ENCODE measurements around the gene MAN2A1. TPM values are rescaled to one million over a fixed set of nuclear protein-coding genes. Genes with fewer than 3 reads are reported as not detected.

Gene MAN2A1
- total and polyA plus RNA-seq, 7 experiments from 2014 or later = 24.9 to 107 (median 56.4) TPM

GRCh38 chr5:109903061-109903460, 213.3 kb downstream of the MAN2A1 start:
- H3K27me3 Mint-ChIP-seq = peaks cover 0 to 4% (median 0%) of the 10 kb centered on the region in 5 donors
- no peak overlapping the region for H3K4me3 ChIP-seq (ENCODE audit: low read length)
- CTCF ChIA-PET = no interaction called here
- H3K27ac ChIP-seq (ENCODE audit: low read depth, low read length) = no peak overlapping the region
- H3K4me3 Mint-ChIP-seq = no peak overlapping the region
- no peak for DNase-seq
- H3K27me3 ChIP-seq (ENCODE audit: control insufficient read depth in 2 of 2, insufficient read depth in 2 of 2, low read length in 2 of 2) = no peaks in the 10 kb centered on the region
- peaks cover 0 to 6% (median 4%) of the 10 kb centered on the region in 5 donors for H3K36me3 Mint-ChIP-seq
- no peaks in the 10 kb centered on the region for H3K4me1 ChIP-seq (ENCODE audit: control insufficient read depth in 2 of 2, insufficient read depth in 2 of 2, low read length in 2 of 2)
- peaks cover 2 to 28% (median 17%) of the 10 kb centered on the region in 7 donors for H3K4me1 Mint-ChIP-seq
- intact Hi-C loops (cut with micrococcal nuclease) = no loop called here
- ATAC-seq = no peak
- POLR2A ChIA-PET = interaction anchor here (0.6 to 1.1 kb wide), 4 partner anchors 9 to 1523 kb away, joined by 3 read pairs; no protein-coding TSS in a partner anchor
- no peaks in the 10 kb centered on the region for H3K9me3 ChIP-seq (ENCODE audit: control insufficient read depth in 2 of 3, low read length in 3 of 3)
- no peaks in the 10 kb centered on the region for H3K36me3 ChIP-seq (ENCODE audit: control insufficient read depth in 2 of 3, insufficient read depth in 3 of 3, low read length in 3 of 3)
- peaks cover 0 to 8% (median 0%) of the 10 kb centered on the region in 11 donors for H3K9me3 Mint-ChIP-seq
- no peak overlapping the region for H3K27ac Mint-ChIP-seq

- intact Hi-C loops (cut with micrococcal nuclease) = loop anchor here in 1 of 2 donors (2.0 kb wide), 1 partner anchor 15 kb away; no protein-coding TSS in a partner anchor
- Mint-ChIP-seq H3K27me3 (peaks cover 0 to 4% (median 0%) of the 10 kb centered on the region in 5 donors), H3K4me3 (no peak overlapping the region), H3K4me1 (peaks cover 2 to 33% (median 9%) of the 10 kb centered on the region in 7 donors), H3K27ac (no peak overlapping the region), H3K36me3 (peaks cover 0 to 6% (median 4%) of the 10 kb centered on the region in 5 donors), H3K9me3 (peaks cover 0 to 8% (median 0%) of the 10 kb centered on the region in 11 donors)
- CTCF ChIA-PET = no interaction called here
- DNase-seq (no peak), ATAC-seq (no peak)
- Histone ChIP-seq H3K36me3 (ENCODE audit: control insufficient read depth in 2 of 3, insufficient read depth in 3 of 3, low read length in 3 of 3) (no peaks in the 10 kb centered on the region), H3K4me1 (ENCODE audit: control insufficient read depth in 2 of 2, insufficient read depth in 2 of 2, low read length in 2 of 2) (no peaks in the 10 kb centered on the region), H3K27ac (ENCODE audit: low read depth, low read length) (no peak overlapping the region), H3K4me3 (ENCODE audit: low read length) (no peak overlapping the region), H3K27me3 (ENCODE audit: control insufficient read depth in 2 of 2, insufficient read depth in 2 of 2, low read length in 2 of 2) (no peaks in the 10 kb centered on the region), H3K9me3 (ENCODE audit: control insufficient read depth in 2 of 3, low read length in 3 of 3) (no peaks in the 10 kb centered on the region)
- POLR2A ChIA-PET = interaction anchor here (0.7 to 2.3 kb wide), 3 partner anchors 10 to 106 kb away, joined by 3 to 15 read pairs (median 3); no protein-coding TSS in a partner anchor
These were observed 216.2 kb downstream of the MAN2A1 start for GRCh38 chr5:109905906-109906305.

- no peak for ATAC-seq
- peaks cover 0 to 8% (median 0%) of the 10 kb centered on the region in 11 donors for H3K9me3 Mint-ChIP-seq
These were observed 217.5 kb downstream of the MAN2A1 start for GRCh38 chr5:109907189-109907588.

GRCh38 chr5:109907731-109908130, 218.0 kb downstream of the MAN2A1 start:
- H3K36me3 ChIP-seq (ENCODE audit: control insufficient read depth in 2 of 3, insufficient read depth in 3 of 3, low read length in 3 of 3) = no peaks in the 10 kb centered on the region
- Mint-ChIP-seq H3K36me3 (peaks cover 0 to 6% (median 4%) of the 10 kb centered on the region in 5 donors), H3K27me3 (no peaks in the 10 kb centered on the region), H3K4me1 (peaks cover 0 to 26% (median 15%) of the 10 kb centered on the region in 7 donors), H3K27ac (peak overlapping the region in 1 of 9 donors; percentile 31), H3K9me3 (peaks cover 0 to 8% (median 0%) of the 10 kb centered on the region in 11 donors), H3K4me3 (no peak overlapping the region)
- H3K27me3 ChIP-seq (ENCODE audit: control insufficient read depth in 2 of 2, insufficient read depth in 2 of 2, low read length in 2 of 2) = no peaks in the 10 kb centered on the region
- no peaks in the 10 kb centered on the region for H3K4me1 ChIP-seq (ENCODE audit: control insufficient read depth in 2 of 2, insufficient read depth in 2 of 2, low read length in 2 of 2)
- H3K27ac ChIP-seq (ENCODE audit: low read depth, low read length) = no peak overlapping the region
- H3K9me3 ChIP-seq (ENCODE audit: control insufficient read depth in 2 of 3, low read length in 3 of 3) = no peaks in the 10 kb centered on the region
- ATAC-seq (no peak), DNase-seq (no peak)
- CTCF ChIA-PET = interaction anchor here (0.8 kb wide), 1 partner anchor 14 kb away, joined by 3 read pairs; no protein-coding TSS in a partner anchor
- POLR2A ChIA-PET = interaction anchor here (0.8 kb wide), 1 partner anchor 9 kb away, joined by 3 read pairs; no protein-coding TSS in a partner anchor
- intact Hi-C loops (cut with micrococcal nuclease) = loop anchor here in 1 of 2 donors (2.0 kb wide), 1 partner anchor 13 kb away; no protein-coding TSS in a partner anchor
- no peak overlapping the region for H3K4me3 ChIP-seq (ENCODE audit: low read length)

More at GRCh38 chr5:109907189-109907588, 217.5 kb downstream of the MAN2A1 start:
- H3K9me3 ChIP-seq (ENCODE audit: control insufficient read depth in 2 of 3, low read length in 3 of 3) = no peaks in the 10 kb centered on the region
- no peaks in the 10 kb centered on the region for H3K36me3 ChIP-seq (ENCODE audit: control insufficient read depth in 2 of 3, insufficient read depth in 3 of 3, low read length in 3 of 3)
- intact Hi-C loops (cut with micrococcal nuclease) = loop anchor here in 1 of 2 donors (2.0 kb wide), 1 partner anchor 14 kb away; no protein-coding TSS in a partner anchor
- Mint-ChIP-seq H3K4me1 (peaks cover 0 to 26% (median 11%) of the 10 kb centered on the region in 7 donors), H3K27ac (peak overlapping the region in 1 of 9 donors; percentile 74), H3K36me3 (peaks cover 0 to 6% (median 4%) of the 10 kb centered on the region in 5 donors), H3K4me3 (no peak overlapping the region), H3K27me3 (peaks cover 0 to 1% (median 0%) of the 10 kb centered on the region in 5 donors)
- H3K4me1 ChIP-seq (ENCODE audit: control insufficient read depth in 2 of 2, insufficient read depth in 2 of 2, low read length in 2 of 2) = no peaks in the 10 kb centered on the region
- H3K27ac ChIP-seq (ENCODE audit: low read depth, low read length) = no peak overlapping the region
- H3K4me3 ChIP-seq (ENCODE audit: low read length) = no peak overlapping the region
- DNase-seq = no peak
- CTCF ChIA-PET = no interaction called here
- no peaks in the 10 kb centered on the region for H3K27me3 ChIP-seq (ENCODE audit: control insufficient read depth in 2 of 2, insufficient read depth in 2 of 2, low read length in 2 of 2)
- POLR2A ChIA-PET = interaction anchor here (0.7 to 0.8 kb wide), 2 partner anchors 9 to 15 kb away, joined by 3 read pairs; no protein-coding TSS in a partner anchor

DNA sequence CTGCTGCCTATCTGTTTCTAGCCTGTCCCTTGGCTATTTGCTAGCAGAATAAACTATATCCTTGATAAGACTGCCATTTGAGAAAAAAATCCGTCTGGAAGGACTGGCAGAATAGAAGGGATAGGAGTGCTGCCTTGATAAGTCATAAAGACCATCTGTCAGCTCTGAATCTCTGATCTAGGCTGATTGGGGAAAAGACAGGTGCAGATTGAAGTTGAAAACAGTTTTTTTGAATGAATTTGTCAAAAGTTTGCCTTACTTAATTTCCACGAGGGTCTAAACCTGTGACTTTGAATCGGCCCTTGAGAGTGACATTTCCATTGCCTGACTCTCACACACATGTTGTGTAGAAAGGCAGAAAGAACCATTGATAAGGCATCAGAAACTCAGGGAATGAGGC, 218.6 kb downstream of the MAN2A1 start:
- H3K27ac ChIP-seq (ENCODE audit: low read depth, low read length) = no peak overlapping the region
- peaks cover 0 to 6% (median 4%) of the 10 kb centered on the region in 5 donors for H3K36me3 Mint-ChIP-seq
- DNase-seq (no peak), ATAC-seq (no peak)
- H3K27ac Mint-ChIP-seq = no peak overlapping the region
- H3K4me1 ChIP-seq (ENCODE audit: control insufficient read depth in 2 of 2, insufficient read depth in 2 of 2, low read length in 2 of 2) = no peaks in the 10 kb centered on the region
- peaks cover 0 to 8% (median 0%) of the 10 kb centered on the region in 11 donors for H3K9me3 Mint-ChIP-seq
- H3K36me3 ChIP-seq (ENCODE audit: control insufficient read depth in 2 of 3, insufficient read depth in 3 of 3, low read length in 3 of 3) = no peaks in the 10 kb centered on the region
- H3K9me3 ChIP-seq (ENCODE audit: control insufficient read depth in 2 of 3, low read length in 3 of 3) = no peaks in the 10 kb centered on the region
- POLR2A ChIA-PET = interaction anchor here (0.7 kb wide), 1 partner anchor 1139 kb away, joined by 4 read pairs; no protein-coding TSS in a partner anchor
- H3K27me3 ChIP-seq (ENCODE audit: control insufficient read depth in 2 of 2, insufficient read depth in 2 of 2, low read length in 2 of 2) = no peaks in the 10 kb centered on the region
- intact Hi-C loops (cut with micrococcal nuclease) = no loop called here
- no peak overlapping the region for H3K4me3 ChIP-seq (ENCODE audit: low read length)
- peaks cover 0 to 33% (median 20%) of the 10 kb centered on the region in 7 donors for H3K4me1 Mint-ChIP-seq
- CTCF ChIA-PET = interaction anchor here (0.6 to 0.8 kb wide), 2 partner anchors 13 to 1623 kb away, joined by 3 to 4 read pairs; no protein-coding TSS in a partner anchor
- no peaks in the 10 kb centered on the region for H3K27me3 Mint-ChIP-seq
- H3K4me3 Mint-ChIP-seq = no peak overlapping the region

DNA sequence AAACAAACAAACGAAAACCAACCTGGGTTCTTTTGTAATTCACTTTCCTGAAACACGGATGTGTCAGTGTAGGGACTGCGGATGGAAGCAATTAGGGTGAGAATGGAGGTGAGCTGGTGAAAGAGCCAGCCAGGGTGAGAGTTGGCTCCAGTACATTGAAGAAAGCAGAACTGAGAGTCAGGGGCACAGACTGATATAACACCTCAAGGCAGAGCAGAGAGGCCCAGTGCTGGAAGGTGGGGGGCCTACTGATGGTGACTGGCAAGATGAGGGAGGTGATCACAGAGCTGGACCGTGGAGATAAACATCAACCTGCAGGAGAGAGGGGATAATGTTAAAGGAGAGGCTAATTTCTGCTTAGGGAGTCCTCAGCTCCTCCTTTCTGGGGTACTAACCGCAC, 221.1 kb downstream of the MAN2A1 start:
- Histone ChIP-seq H3K4me3 (ENCODE audit: low read length) (no peak overlapping the region), H3K27ac (ENCODE audit: low read depth, low read length) (no peak overlapping the region), H3K4me1 (ENCODE audit: control insufficient read depth in 2 of 2, insufficient read depth in 2 of 2, low read length in 2 of 2) (no peaks in the 10 kb centered on the region), H3K27me3 (ENCODE audit: control insufficient read depth in 2 of 2, insufficient read depth in 2 of 2, low read length in 2 of 2) (no peaks in the 10 kb centered on the region), H3K36me3 (ENCODE audit: control insufficient read depth in 2 of 3, insufficient read depth in 3 of 3, low read length in 3 of 3) (no peaks in the 10 kb centered on the region), H3K9me3 (ENCODE audit: control insufficient read depth in 2 of 3, low read length in 3 of 3) (no peaks in the 10 kb centered on the region)
- no peak overlapping the region for H3K27ac Mint-ChIP-seq
- H3K9me3 Mint-ChIP-seq = peaks cover 0 to 8% (median 0%) of the 10 kb centered on the region in 11 donors
- intact Hi-C loops (cut with micrococcal nuclease) = no loop called here
- no peak overlapping the region for H3K4me3 Mint-ChIP-seq
- H3K27me3 Mint-ChIP-seq = no peaks in the 10 kb centered on the region
- CTCF ChIA-PET = no interaction called here
- H3K4me1 Mint-ChIP-seq = peaks cover 0 to 54% (median 40%) of the 10 kb centered on the region in 7 donors
- ATAC-seq (no peak), DNase-seq (no peak)
- POLR2A ChIA-PET = no interaction called here
- H3K36me3 Mint-ChIP-seq = peaks cover 0 to 7% (median 4%) of the 10 kb centered on the region in 5 donors

Data from naive thymus-derived CD4-positive, alpha-beta T cell (primary cell).